Renal cortex interstitium (tissue), 11 donors: ENCODE measurements around the gene ASB4. TPM values are rescaled to one million over a fixed set of nuclear protein-coding genes. Genes with fewer than 3 reads are reported as not detected.

Experiments used
- DNase-seq, 11 donors: peaks; one replicate each; pipeline ENCODE4 v3.0.0-alpha.2; 2013; ENCODE audit warnings: low read depth in 9 of 11, low spot score in 4 of 11; ENCODE audit errors: extremely low read depth in 1 of 11
- polyA plus RNA-seq, 3 donors: library from polyadenylated mRNA; unstranded; fragments of 120-200 nt; gene quantifications; one replicate each; pipeline ENCODE4 v1.2.1, GENCODE V29; 2013; ENCODE audit not compliant: insufficient read length in 3 of 3

The ASB4 gene
- polyA plus RNA-seq, 3 donors = 0.08 to 0.14 (median 0.13) TPM

DNA sequence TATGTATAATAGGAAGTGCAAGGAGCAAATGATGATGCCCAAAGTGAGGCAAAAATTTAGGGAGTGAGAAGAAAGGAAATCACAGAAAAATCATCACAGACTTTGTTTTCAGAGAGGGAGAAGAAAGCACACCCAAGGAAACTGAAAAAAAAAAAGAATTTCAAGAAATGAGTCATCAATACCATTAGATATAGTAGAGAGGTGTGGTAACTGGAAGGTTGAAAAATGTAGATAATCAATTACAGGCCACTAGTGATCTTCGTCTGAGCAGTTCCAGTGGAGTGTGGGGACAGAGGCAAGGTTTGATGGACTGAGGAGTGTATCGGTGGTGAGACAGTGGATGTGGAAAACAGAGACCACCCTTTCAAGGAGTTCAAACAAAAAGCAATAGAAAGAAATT is 31.7 kb downstream of the ASB4 start:
- DNase-seq = no peak

DNA sequence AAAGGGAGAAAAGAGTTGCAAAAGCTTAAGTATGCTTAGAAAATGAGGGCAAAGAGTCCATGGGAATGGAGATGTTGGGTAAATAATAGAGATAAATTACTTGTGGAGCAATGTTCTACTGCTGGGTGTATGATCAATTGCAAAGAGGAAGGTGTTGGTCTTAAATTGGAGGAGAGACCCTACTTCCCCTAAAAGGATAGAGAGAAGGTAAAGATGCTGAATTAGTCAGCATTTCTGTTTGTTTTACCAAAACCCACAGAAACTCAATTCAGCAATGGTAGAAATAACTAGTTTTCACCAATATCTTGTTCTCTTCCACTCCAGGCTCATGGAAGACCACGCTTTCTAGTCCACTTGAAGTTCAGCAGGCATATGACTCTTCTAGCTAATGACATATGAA is 32.1 kb downstream of the ASB4 start:
- DNase-seq = no peak

DNA sequence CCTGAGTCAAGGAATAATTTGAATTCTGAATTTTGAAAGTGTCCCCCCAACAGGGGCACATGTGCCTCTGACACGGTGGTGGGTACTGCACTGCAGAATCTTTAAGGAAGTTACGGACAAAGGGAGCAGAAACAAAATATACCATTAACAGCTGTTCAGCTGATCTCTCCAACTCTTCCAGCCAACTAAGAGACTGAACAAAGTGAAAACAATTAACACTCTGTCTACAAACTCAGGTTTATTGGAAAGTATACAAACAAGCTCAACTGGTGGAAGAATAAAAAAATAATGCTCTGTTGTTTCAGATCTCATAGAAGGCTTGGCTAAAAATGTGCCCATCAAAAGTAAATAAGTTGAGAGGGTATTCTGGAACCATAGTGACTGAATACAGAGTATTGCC is 34.4 kb downstream of the ASB4 start:
- DNase-seq = no peak

DNA sequence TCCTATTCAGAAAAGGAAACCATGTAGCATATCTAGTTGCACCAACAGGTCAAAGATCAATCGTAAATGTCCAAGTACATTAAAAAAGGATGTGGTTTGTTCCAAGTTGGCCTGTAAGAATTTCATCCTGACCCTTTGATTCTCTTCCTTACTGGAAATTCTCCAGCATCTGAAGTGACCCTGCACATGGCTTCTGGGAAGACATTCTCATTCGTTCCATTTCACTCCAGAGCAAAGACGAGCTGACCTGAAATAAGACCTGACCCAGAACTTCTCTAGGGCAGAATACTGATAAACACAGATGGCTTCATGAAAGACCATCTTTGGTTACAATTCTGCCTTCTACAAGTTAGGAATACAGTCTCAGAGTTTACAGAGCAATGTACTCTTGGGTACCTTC is 39.8 kb downstream of the ASB4 start:
- no peak for DNase-seq

DNA sequence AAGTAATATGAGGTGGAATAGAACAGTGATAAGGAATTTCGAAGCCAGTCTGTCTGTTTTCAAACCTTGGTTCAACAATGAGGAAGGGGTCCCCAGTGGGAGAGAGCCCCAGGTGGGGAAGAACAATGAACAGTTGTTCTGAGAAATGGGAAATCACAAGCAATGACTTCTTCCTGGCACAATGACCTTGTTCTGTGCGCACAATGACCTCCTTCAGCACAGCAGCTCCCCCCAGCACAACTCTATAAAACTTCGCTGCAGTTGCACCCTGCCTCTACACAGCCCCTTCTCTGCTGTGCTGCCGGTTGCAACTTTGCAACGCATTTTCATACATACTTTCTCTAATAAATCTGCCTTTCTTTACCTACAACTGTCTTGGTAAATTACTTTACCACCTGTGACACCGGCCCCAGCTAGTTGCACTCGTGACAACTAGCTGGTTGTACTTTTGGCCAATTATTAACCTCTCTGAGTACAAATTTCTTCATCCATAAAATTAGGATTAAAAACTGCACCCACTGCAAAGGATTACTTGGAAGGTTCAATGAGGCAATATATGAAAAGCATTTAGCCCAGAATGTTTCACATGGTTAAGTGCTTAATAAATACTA is 40.5 kb downstream of the ASB4 start:
- no peak for DNase-seq

DNA sequence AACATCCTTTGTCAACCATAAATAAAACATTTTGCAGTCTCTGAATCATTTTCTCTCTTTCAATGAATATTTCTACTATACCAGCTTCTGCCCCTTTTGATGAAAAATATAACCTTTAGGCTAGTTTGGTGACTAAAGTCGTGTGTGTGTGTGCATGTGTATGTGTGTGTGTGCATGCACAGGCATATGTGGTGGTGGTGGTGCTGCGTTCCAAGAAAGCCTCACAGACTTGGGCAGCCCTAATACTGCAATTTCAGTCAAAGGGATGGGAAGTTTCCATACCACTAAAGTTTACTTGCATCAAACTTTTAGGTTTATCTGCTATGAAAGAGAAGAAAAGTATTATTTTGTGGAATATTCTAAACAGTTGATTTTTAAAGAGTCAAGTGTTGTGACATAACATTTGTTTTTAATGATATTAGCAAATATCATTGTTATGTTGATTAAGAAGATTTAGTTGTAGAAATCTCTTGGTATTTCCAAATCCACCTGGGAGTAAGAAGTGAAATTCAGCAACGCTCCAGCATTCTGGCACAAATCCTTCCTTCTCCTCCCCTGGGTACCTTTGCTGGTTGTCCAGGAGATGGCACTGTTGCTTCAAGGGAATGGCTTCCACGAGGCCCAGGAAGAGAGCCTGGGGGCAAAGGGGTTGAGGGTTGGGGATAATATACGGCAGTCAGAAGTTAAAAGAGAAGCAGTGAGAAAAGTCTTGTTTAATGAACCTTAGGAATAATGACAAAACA is 41.5 kb downstream of the ASB4 start:
- peak in 10 of 11 donors; percentile 36 to 62 (median 52) for DNase-seq

DNA sequence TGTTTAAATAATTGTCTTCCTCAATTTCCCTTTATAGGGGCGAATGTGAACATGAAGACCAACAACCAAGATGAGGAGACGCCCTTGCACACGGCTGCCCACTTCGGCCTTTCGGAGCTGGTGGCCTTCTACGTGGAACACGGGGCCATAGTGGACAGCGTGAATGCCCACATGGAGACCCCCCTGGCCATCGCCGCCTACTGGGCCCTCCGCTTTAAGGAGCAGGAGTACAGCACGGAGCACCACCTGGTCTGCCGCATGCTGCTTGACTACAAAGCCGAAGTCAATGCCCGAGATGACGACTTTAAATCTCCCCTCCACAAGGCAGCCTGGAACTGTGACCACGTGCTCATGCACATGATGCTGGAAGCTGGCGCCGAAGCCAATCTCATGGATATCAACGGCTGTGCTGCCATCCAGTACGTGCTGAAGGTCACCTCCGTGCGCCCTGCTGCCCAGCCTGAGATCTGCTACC is 42.1 kb downstream of the ASB4 start:
- DNase-seq = no peak

DNA sequence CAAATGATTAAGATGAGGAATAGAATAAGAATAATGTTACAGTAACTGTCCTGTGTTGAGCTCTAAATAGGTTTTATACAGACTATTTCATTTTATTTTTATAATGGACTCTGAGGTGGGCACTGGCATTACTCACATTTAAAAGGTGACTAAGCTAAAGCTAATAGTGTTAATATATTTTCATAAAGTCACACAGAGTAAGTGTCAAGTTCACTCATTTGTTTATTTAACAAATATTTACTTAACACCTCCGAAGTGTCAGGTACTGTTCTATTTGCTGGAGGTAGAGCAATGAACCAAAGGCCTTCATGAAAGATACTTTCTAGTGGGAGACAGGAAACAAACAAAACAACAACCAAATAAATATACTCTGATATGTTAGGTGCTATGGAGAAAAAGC is 44.0 kb downstream of the ASB4 start:
- no peak for DNase-seq

DNA sequence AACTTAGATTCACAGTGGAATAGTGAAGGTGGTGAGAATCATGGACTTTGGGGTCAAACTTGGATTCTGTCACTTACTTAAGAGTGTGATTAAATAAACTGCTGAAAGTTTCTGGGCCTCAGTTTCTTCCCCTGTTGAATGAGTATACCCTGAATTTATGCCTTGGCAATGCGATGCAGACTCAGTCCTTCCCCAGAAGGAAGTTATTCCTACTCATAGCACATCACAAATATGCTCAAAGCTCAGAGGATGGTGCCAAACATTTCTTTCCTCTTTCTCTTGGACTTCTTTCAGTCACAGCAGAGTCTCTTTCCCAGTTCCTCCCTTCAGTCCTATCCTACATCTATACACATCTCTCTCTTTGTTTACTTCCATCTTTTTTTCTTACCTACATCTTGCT is 45.1 kb downstream of the ASB4 start:
- no peak for DNase-seq

DNA sequence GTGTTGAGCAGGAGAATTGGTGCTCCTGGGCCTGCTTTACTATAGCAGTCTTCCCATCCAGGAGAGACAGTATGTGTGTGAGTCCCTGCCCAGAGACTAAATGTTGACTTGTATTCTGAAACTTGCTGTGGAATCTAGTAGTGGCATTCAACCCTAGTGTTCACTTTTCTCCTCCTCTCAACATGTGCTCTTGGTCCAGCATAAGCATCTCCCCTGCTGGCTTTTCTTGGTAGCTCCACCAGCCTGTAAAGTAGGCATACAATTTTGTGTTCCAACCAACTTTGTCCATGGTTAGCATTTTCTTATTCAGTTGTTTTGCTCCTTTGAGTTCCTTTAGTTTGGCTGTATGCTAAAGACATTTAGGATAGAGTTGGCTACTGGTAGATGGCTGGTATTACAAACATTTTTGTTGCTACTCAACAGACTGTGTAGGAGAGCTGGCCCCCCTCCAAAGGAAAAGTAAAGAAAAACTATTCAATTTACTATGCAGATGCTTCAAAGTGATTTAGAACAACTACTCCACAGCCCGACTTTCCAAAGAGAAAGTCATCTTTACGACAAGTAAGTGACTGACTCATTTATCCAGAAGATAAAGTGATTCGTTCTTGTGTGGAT is 46.0 kb downstream of the ASB4 start:
- no peak for DNase-seq

DNA sequence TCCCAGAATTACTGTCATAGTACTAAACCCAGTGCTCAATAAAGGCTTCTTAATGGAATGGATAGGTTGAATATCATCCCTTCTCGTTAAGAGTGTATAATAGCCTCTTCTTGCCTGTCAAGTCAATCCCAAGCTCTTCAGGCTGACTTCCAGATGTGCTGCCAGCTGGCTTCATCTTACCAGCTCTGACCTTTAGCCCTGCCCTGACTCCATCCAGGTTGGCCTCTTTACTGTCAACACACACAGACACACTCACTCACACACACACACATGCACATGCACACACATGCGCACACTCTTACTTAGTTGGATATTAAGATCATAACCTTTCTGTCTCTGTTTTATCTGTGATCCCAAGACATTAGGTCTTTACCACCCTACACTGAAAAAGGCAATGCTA is 49.1 kb downstream of the ASB4 start:
- DNase-seq = no peak

DNA sequence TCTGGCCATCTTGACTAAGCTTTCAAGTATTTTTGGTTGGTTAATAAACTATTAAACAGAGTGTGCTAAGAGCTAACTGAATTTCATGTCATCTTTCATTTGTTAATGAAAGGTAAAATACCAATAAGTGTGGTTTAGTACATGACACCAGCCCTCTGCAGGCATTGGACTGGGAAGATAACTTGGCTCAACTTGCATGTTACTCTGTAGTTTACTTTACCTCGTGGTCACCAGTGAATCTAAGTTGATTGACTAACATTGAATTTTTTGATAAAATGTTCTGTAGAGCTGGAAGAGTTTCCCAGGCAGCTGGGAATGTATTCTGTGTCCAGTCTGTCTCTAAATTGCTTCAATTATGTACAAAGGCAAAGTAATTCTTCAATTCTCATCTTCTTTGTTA is 49.9 kb downstream of the ASB4 start:
- no peak for DNase-seq

DNA sequence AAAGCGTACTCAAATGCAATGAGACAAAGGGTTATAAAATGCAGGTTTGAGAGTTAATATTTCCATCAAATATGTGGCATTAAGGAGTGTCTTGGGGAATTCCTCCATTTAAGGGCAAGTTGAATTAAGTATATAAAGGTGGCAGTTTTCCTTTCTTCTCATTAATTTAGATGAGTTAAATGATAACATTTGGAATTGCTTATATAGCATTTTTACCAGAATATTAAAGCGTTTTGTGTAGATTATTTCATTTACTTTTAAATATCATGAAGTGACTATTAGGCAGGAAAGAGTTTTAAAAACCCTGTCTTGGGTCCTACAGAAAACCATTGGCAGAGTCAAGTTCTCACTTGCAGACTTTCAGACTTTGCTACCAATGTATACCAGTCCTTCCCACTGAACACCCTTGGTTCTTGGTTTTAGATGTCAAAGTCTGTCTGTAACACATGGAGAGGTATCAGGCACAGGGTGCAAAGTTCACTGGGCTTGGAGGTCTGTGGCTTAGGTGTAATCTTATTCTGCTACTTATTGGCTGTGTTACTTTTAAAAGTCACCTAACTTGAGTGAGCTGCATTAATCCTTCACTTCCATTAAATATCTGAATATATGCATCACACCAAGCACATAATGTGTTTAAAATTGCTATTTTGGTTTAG is 51.0 kb downstream of the ASB4 start:
- DNase-seq = no peak

DNA sequence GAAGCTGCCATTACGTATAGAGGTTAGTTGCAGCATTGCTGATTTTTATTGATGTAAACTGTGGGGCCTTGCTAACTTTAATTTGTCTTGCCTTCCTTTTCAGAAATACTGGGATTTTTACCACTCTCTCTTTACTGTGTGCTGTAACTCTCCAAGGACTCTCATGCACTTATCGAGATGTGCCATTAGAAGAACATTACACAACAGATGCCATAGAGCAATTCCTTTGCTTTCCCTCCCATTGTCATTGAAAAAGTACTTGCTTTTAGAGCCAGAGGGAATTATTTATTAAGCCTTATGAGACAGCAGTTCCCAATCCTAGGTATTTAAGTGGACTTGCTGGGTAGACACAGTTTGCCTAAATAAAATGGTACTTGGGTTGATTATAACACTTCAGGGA is 51.7 kb downstream of the ASB4 start:
- DNase-seq = no peak

DNA sequence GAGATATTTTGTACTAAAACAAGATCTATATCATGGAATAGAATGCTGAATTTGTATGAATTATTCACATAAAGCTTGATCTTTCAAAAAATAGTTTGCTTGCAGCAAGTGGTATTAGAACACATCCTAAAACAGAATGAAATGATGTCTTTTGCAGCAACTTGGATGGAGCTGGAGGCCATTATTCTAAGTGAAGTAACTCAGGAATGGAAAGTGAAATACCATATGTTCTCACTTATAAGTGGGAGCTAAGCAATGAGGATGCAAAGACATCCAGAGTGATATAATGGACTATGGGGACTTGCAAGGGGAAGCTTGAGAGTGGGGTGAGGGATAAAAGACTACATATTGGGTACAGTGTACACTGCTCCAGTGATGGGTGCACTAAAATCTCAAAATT is 53.7 kb downstream of the ASB4 start:
- no peak for DNase-seq

DNA sequence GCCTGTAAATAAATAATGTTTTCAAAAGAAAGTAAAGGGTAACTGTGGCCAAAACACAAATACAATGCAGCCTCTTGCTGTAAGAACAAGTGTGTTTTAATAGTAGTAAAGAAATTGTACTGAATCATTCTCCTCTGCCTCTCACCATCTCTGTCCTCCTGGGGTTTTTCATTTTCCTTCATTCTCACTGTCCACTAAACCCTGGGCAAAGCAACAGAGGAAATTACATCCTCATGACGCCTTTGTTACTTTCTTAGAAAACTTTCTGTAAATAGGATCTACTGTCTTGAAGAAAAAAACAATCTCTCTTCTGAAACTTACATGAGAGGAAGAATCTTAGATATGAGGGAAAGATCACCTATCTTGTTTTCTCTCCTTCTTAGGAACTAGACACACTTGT is 54.6 kb downstream of the ASB4 start:
- no peak for DNase-seq

DNA sequence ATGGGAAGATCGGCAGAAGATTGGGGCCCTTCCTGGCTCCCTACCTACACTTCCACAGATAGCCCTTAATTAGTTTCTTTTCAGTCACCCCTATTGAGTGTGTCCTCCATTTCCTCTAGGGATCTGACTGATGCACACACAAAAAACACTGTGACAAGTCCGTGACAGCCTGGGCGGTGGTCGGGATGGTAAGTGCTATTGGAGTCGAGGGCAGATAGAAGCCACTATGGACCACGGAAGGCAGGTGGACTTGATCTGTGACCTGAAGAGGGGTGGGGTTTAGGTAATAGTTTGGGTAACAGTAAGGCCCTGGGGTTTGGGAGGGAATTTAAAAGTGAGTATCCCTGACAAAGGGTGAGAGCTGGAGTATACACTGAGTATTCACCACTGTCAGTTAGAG is 57.6 kb downstream of the ASB4 start:
- DNase-seq = no peak

DNA sequence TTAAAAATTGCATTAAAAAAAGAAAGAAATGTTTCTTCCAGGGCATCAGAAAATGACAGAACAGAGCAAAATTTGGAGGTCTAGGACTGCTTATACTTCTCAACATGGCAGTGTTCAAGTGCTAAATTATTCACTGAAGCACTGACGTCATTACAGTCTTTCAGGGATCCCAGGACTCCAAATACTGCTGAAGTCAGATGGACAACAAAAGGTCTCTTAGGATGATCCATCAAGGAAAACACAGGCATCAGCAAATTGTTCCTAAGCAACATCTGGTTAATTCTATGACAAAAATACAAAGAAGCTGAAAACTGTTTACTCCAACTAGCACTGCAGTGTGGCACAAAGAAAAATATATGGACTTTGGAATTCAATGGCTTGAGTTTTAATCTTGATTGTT is 58.4 kb downstream of the ASB4 start:
- no peak for DNase-seq

DNA sequence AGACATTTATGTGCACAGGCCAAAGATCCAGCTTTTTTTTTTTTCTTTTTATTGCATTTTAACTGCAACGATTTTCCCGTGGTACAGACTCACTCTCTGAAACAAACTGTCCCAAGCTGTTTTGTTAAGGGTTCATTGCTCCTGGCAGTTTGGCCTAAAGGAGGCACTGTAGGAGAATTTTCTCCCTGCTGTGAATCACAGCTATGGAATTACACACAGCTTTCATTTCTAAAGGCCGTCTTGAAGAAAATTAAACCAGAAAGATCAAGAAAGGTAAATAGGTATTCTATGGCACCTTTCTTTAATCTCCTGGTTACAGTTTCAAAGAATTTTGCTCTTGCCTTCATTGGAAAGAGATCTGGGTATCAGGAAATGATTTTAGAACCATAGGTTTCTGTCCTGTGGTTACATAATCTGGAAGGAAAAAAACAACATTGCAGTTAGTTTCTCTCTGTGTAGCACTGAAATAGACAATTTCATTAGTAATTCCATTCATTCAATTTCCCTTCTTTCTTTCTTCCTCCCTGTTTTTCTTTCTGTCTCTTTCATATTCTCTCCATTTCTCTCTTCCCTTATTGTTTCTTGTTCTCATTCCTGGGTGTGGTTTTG is 59.4 kb downstream of the ASB4 start:
- DNase-seq = peak in 8 of 11 donors; percentile 26 to 64 (median 46)

DNA sequence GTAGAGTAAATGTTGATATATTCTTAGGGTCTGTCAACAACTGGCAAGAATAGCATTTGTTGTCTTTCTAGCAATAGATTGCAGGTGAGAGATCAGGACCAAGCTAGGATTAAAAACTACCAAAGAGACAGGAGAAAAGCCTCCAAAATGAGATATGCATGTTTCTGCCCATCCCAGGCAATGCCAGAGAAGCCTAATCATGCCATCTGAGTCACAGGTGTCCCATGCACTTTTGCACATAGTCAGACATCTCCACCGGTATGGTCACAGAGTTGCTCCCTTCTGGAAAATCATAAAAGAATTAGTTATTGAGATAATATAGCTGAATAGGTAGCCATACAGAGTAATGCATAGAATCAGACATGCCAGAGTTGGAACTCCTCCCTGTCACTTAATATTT is 59.9 kb downstream of the ASB4 start:
- no peak for DNase-seq
